Measurements from ENCODE around the gene CDKN2B-AS1.
"Not testable (repeated sequence)": the region's sequence is repeated elsewhere in the genome, so short reads cannot be mapped to it uniquely, and the experiment has no call there.

The CDKN2B-AS1 gene

GRCh38 chr9:22047596-22047995 is 53.0 kb downstream of the CDKN2B-AS1 start:
- no peak for DNase-seq
- H3K27me3 Mint-ChIP-seq = peaks cover 0 to 9% of the 10 kb centered on the region in 2 donors
- no peaks in the 10 kb centered on the region for H3K36me3 Mint-ChIP-seq (ENCODE audit: insufficient read depth)
- H3K27ac Mint-ChIP-seq = no peak overlapping the region
- no peak for ATAC-seq (replicated peaks)
- H3K4me1 Mint-ChIP-seq (ENCODE audit: low read depth in 2 of 2) = peaks cover 6 to 8% of the 10 kb centered on the region in 2 donors
- H3K4me3 Mint-ChIP-seq = no peak overlapping the region
- no peaks in the 10 kb centered on the region for H3K9me3 Mint-ChIP-seq

DNA sequence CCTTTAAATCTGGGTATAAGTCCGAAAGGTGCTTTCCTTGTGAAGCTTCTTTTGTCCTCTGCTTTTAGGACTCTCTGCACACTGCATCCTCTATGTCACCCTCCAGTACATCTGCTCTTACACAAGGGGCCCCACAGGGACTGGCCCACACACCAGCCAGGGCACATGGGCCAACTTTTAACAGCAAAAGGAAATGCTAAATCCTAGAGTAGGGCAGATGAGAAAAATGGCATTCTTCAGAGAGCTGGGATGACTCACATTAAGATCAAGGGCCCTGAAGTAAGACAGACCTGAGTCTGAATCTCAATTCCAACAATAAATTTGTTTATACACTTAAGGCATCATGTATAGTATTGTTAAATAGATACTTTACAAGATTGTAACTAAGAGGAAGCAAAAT is 54.8 kb downstream of the CDKN2B-AS1 start:
- ATAC-seq (replicated peaks) (no peak), DNase-seq (no peak)
- Mint-ChIP-seq H3K27me3 (peaks cover 0 to 6% of the 10 kb centered on the region in 2 donors), H3K9me3 (no peaks in the 10 kb centered on the region), H3K27ac (no peak overlapping the region), H3K36me3 (ENCODE audit: insufficient read depth) (no peaks in the 10 kb centered on the region), H3K4me3 (no peak overlapping the region), H3K4me1 (ENCODE audit: low read depth in 2 of 2) (peaks cover 6 to 14% of the 10 kb centered on the region in 2 donors)

DNA sequence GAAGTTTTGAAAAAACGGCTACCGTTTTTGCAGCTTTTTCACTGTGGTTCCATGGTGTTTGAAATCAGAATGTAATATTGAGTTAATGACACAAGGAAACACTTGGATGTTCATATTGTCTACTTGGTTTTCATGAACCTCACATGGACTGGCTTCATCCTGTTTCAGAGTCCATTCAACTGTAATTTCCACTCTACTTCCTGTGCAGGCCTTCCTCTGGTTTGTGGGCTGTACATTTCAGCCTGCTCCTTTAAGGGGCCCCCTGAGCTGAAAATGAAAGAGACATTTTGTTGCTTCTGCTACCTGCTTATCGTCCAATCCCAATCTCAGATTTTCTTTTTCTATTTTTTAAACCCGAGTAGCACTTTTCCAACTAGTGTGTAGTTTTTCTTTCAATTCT is 56.3 kb downstream of the CDKN2B-AS1 start:
- ATAC-seq (replicated peaks) (peak; percentile 72), DNase-seq (no peak)
- peaks cover 6 to 14% of the 10 kb centered on the region in 2 donors for H3K4me1 Mint-ChIP-seq (ENCODE audit: low read depth in 2 of 2)
- H3K27ac Mint-ChIP-seq = peak overlapping the region in 1 of 2 donors; percentile 77
- no peaks in the 10 kb centered on the region for H3K9me3 Mint-ChIP-seq
- H3K4me3 Mint-ChIP-seq = peak overlapping the region; percentile 33 to 49
- no peaks in the 10 kb centered on the region for H3K36me3 Mint-ChIP-seq (ENCODE audit: insufficient read depth)
- no peaks in the 10 kb centered on the region for H3K27me3 Mint-ChIP-seq

GRCh38 chr9:22052376-22052945 is 57.9 kb downstream of the CDKN2B-AS1 start:
- peaks cover 5 to 14% of the 10 kb centered on the region in 2 donors for H3K4me1 Mint-ChIP-seq (ENCODE audit: low read depth in 2 of 2)
- DNase-seq (no peak), ATAC-seq (replicated peaks) (peak; percentile 47)
- no peak overlapping the region for H3K4me3 Mint-ChIP-seq
- H3K9me3 Mint-ChIP-seq = no peaks in the 10 kb centered on the region
- no peaks in the 10 kb centered on the region for H3K36me3 Mint-ChIP-seq (ENCODE audit: insufficient read depth)
- peak overlapping the region in 1 of 2 donors; percentile 1 for H3K27ac Mint-ChIP-seq
- no peaks in the 10 kb centered on the region for H3K27me3 Mint-ChIP-seq

- ATAC-seq (replicated peaks) (no peak), DNase-seq (no peak)
- H3K4me3 Mint-ChIP-seq = no peak overlapping the region
- no peaks in the 10 kb centered on the region for H3K36me3 Mint-ChIP-seq (ENCODE audit: insufficient read depth)
- no peaks in the 10 kb centered on the region for H3K9me3 Mint-ChIP-seq
- H3K4me1 Mint-ChIP-seq (ENCODE audit: low read depth in 2 of 2) = peaks cover 5 to 14% of the 10 kb centered on the region in 2 donors
- no peaks in the 10 kb centered on the region for H3K27me3 Mint-ChIP-seq
- no peak overlapping the region for H3K27ac Mint-ChIP-seq
Measured at GRCh38 chr9:22053178-22053577, 58.6 kb downstream of the CDKN2B-AS1 start.

- ATAC-seq (replicated peaks) = no peak
- H3K4me1 Mint-ChIP-seq (ENCODE audit: low read depth in 2 of 2) = peaks cover 5 to 14% of the 10 kb centered on the region in 2 donors
Measured at GRCh38 chr9:22054076-22054475, 59.5 kb downstream of the CDKN2B-AS1 start.

GRCh38 chr9:22054529-22054928 is 59.9 kb downstream of the CDKN2B-AS1 start:
- no peak overlapping the region for H3K4me3 Mint-ChIP-seq
- no peaks in the 10 kb centered on the region for H3K27me3 Mint-ChIP-seq
- no peaks in the 10 kb centered on the region for H3K9me3 Mint-ChIP-seq
- DNase-seq = no peak
- H3K27ac Mint-ChIP-seq = no peak overlapping the region
- H3K36me3 Mint-ChIP-seq (ENCODE audit: insufficient read depth) = no peaks in the 10 kb centered on the region
- ATAC-seq (replicated peaks) = no peak
- H3K4me1 Mint-ChIP-seq (ENCODE audit: low read depth in 2 of 2) = peaks cover 5 to 14% of the 10 kb centered on the region in 2 donors

More at GRCh38 chr9:22054076-22054475, 59.5 kb downstream of the CDKN2B-AS1 start:
- no peak overlapping the region for H3K27ac Mint-ChIP-seq
- H3K4me3 Mint-ChIP-seq = no peak overlapping the region
- no peak for DNase-seq
- H3K36me3 Mint-ChIP-seq (ENCODE audit: insufficient read depth) = no peaks in the 10 kb centered on the region
- H3K27me3 Mint-ChIP-seq = no peaks in the 10 kb centered on the region
- no peaks in the 10 kb centered on the region for H3K9me3 Mint-ChIP-seq

GRCh38 chr9:22055090-22055489 is 60.5 kb downstream of the CDKN2B-AS1 start:
- ATAC-seq (replicated peaks) (no peak), DNase-seq (no peak)
- H3K36me3 Mint-ChIP-seq (ENCODE audit: insufficient read depth) = no peaks in the 10 kb centered on the region
- H3K27ac Mint-ChIP-seq = no peak overlapping the region
- no peaks in the 10 kb centered on the region for H3K27me3 Mint-ChIP-seq
- H3K9me3 Mint-ChIP-seq = no peaks in the 10 kb centered on the region
- no peak overlapping the region for H3K4me3 Mint-ChIP-seq
- H3K4me1 Mint-ChIP-seq (ENCODE audit: low read depth in 2 of 2) = peaks cover 5 to 14% of the 10 kb centered on the region in 2 donors

DNA sequence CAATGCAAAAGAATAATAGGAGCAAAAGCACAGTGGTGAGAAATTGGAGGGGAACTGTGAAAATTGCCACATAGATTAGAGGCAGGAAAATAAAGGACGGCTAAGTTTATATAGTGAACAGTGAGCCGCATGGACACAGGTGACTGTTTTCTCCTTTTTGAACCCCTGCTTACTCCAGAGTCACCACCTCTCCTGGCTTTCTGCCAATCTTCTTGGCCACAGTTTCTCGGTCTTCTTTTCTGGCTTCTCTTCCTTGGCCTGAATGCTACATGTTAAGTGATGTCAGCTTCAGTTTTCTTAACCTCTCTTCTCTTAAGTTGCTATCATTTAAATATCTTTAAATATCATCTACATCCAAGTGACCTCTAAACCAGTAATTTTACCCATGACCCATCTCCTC is 61.8 kb downstream of the CDKN2B-AS1 start:
- no peak overlapping the region for H3K4me3 Mint-ChIP-seq
- peaks cover 0 to 8% of the 10 kb centered on the region in 2 donors for H3K4me1 Mint-ChIP-seq (ENCODE audit: low read depth in 2 of 2)
- no peak for ATAC-seq (replicated peaks)
- no peaks in the 10 kb centered on the region for H3K27me3 Mint-ChIP-seq
- H3K36me3 Mint-ChIP-seq (ENCODE audit: insufficient read depth) = no peaks in the 10 kb centered on the region
- H3K9me3 Mint-ChIP-seq = no peaks in the 10 kb centered on the region
- no peak overlapping the region for H3K27ac Mint-ChIP-seq
- DNase-seq = no peak

DNA sequence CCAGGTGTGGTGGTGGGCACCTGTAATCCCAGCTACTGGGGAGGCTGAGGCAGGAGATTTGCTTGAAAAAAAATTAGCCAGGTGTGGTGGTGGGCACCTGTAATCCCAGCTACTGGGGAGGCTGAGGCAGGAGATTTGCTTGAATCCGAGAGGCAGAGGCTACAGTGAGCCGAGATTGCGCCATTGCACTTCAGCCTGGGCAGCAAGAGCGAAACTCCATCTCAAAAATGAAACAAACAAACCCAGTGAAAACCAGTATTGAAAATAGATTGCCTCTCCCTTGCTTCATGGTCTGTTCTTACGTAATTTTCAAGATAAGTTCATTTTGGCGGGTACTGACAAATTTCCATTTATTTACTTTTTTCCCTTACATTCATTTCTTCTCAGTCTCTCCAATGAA is 63.4 kb downstream of the CDKN2B-AS1 start:
- DNase-seq; H3K4me1 Mint-ChIP-seq (ENCODE audit: low read depth in 2 of 2); H3K27me3 Mint-ChIP-seq; ATAC-seq (replicated peaks); H3K9me3 Mint-ChIP-seq; H3K36me3 Mint-ChIP-seq (ENCODE audit: insufficient read depth); H3K4me3 Mint-ChIP-seq; H3K27ac Mint-ChIP-seq: not testable (repeated sequence)

DNA sequence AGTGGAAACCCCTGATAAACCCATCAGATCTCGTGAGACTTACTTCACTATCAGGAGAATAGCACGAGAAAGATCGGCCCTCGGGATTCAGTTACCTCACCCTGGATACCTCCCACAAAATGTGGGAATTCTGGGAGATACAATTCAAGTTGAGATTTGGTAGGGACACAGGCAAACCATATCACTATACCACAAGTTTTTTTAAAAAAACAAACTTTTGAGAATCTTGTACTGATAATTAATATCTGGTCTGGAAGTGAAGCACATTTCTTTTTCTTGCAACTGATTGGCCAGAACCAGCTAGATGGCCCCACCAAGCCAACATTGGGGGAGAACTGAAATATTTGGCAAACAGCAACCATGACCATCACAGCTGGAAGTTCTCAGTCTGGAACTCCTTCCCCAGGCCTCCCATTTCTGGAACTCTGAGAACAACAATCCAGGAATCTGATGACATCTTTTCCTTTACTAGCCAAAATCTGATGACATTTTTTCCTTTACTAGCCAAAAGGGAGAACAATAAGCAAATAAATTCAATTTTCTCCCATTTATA is 66.3 kb downstream of the CDKN2B-AS1 start:
- no peak overlapping the region for H3K4me3 Mint-ChIP-seq
- no peaks in the 10 kb centered on the region for H3K9me3 Mint-ChIP-seq
- no peak for DNase-seq
- H3K27me3 Mint-ChIP-seq = no peaks in the 10 kb centered on the region
- H3K4me1 Mint-ChIP-seq (ENCODE audit: low read depth in 2 of 2) = no peaks in the 10 kb centered on the region
- ATAC-seq (replicated peaks) = no peak
- H3K36me3 Mint-ChIP-seq (ENCODE audit: insufficient read depth) = no peaks in the 10 kb centered on the region
- H3K27ac Mint-ChIP-seq = no peak overlapping the region

DNA sequence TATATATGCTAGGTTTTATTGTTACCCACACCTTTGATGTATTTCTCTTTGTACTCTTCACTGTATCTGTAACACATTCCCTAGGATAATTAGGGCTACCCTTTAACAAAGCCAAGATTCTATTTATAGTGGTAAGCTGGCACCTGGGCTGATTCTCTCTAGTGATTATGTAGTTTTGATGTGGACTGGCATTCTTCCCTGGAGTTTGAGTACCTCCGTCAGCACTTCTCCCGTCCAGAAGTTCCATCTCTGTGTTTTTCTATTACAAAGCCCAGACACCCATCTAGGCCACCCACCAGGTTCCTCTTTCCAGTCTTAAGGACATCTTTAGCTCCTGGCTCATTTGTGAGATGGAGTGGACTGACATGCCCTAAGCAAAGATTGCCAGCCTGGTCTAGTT is 70.4 kb downstream of the CDKN2B-AS1 start:
- Mint-ChIP-seq H3K27me3 (no peaks in the 10 kb centered on the region), H3K4me3 (no peak overlapping the region), H3K9me3 (no peaks in the 10 kb centered on the region), H3K27ac (no peak overlapping the region), H3K36me3 (ENCODE audit: insufficient read depth) (no peaks in the 10 kb centered on the region), H3K4me1 (ENCODE audit: low read depth in 2 of 2) (no peaks in the 10 kb centered on the region)
- no peak for DNase-seq
- ATAC-seq (replicated peaks) = no peak

- no peaks in the 10 kb centered on the region for H3K9me3 Mint-ChIP-seq
- DNase-seq (no peak), ATAC-seq (replicated peaks) (no peak)
- no peaks in the 10 kb centered on the region for H3K36me3 Mint-ChIP-seq (ENCODE audit: insufficient read depth)
- H3K27ac Mint-ChIP-seq = no peak overlapping the region
- H3K4me1 Mint-ChIP-seq (ENCODE audit: low read depth in 2 of 2) = no peaks in the 10 kb centered on the region
- H3K4me3 Mint-ChIP-seq = no peak overlapping the region
- no peaks in the 10 kb centered on the region for H3K27me3 Mint-ChIP-seq
Measured at GRCh38 chr9:22065431-22066200, 71.0 kb downstream of the CDKN2B-AS1 start.

DNA sequence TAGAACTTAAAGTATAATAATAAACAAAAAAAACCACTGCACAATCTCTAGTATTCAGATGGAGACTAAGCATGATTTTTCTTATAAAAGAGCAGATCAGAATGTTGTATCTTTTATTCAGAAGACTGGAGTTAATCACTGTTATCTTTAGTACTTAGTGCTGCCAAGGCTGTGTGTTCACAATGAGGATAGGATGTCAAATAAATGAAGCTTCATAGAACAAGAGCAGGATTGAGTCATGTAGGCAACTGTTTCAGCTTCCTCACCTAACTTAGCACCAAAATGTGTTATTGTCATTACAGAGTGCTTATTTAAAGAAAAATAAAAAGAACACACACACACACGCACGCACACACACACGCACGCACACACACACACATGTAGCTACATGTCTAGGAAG is 72.6 kb downstream of the CDKN2B-AS1 start:
- Mint-ChIP-seq H3K9me3 (no peaks in the 10 kb centered on the region), H3K27ac (no peak overlapping the region), H3K36me3 (ENCODE audit: insufficient read depth) (no peaks in the 10 kb centered on the region), H3K4me1 (ENCODE audit: low read depth in 2 of 2) (no peaks in the 10 kb centered on the region), H3K4me3 (no peak overlapping the region), H3K27me3 (no peaks in the 10 kb centered on the region)
- ATAC-seq (replicated peaks) (no peak), DNase-seq (no peak)
